HUES48 (cell line): Measurements from ENCODE around the gene POU2F1.

Source experiments
- H3K27ac ChIP-seq: one replicate; pipeline ENCODE4 v1.7.0; 2013; ENCODE audit warnings: low read depth, low read length, inconsistent platforms
- H3K27me3 ChIP-seq: 2 replicates; pipeline ENCODE4 v1.6.1; 2013; ENCODE audit warnings: mild to moderate bottlenecking, low read length; ENCODE audit not compliant: control insufficient read depth, insufficient read depth
- H3K36me3 ChIP-seq: 2 replicates; pipeline ENCODE4 v1.6.1; 2013; ENCODE audit warnings: low read length; ENCODE audit not compliant: control insufficient read depth, insufficient read depth
- H3K4me1 ChIP-seq: 2 replicates; pipeline ENCODE4 v1.6.1; 2013; ENCODE audit warnings: mild to moderate bottlenecking, low read length; ENCODE audit not compliant: control insufficient read depth, insufficient read depth
- H3K4me3 ChIP-seq: 2 replicates; pipeline ENCODE4 v1.5.1; 2013; ENCODE audit warnings: mild to moderate bottlenecking, low read depth, low read length
- H3K9ac ChIP-seq: 2 replicates; pipeline ENCODE4 v1.6.1; 2013; ENCODE audit warnings: mild to moderate bottlenecking, low read depth, low read length, moderate library complexity
- H3K9me3 ChIP-seq: 2 replicates; pipeline ENCODE4 v1.6.1; 2013; ENCODE audit warnings: low read length; ENCODE audit not compliant: control insufficient read depth, insufficient read depth

Gene POU2F1

GRCh38 chr1:167423684-167424619, 203.3 kb downstream of the POU2F1 start:
- no peak overlapping the region for H3K27ac ChIP-seq
- peaks cover 10% of the 10 kb centered on the region; the same call in 1 of the 2 replicates for H3K36me3 ChIP-seq
- H3K27me3 ChIP-seq, result no peaks in the 10 kb centered on the region

GRCh38 chr1:167425482-167425881, 204.8 kb downstream of the POU2F1 start:
- H3K9ac ChIP-seq, result no peak overlapping the region

More at GRCh38 chr1:167423684-167424619, 203.3 kb downstream of the POU2F1 start:
- H3K4me3 ChIP-seq, result no peak overlapping the region
- H3K4me1 ChIP-seq, result peaks cover 52% of the 10 kb centered on the region
- no peaks in the 10 kb centered on the region for H3K9me3 ChIP-seq
- H3K9ac ChIP-seq, result no peak overlapping the region

DNA sequence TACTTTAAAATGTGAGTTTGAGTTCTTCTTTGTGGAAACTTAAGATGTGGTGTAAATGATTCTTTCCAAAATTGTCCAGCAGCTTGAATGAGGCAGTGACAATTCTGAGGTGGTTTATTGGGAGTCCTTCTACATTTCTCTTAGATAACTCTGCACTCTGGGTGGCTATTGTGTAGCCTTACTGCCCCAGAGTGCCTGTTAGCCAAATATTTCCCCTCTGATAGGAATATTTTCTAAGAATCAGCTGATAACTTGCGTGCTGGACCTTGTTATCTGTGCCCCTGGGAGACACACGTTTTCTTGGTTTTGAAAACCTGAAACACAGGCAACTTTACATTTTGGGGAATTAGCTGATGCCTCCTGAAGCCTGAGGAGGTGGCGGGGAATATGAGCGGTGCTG, 206.0 kb downstream of the POU2F1 start:
- Histone ChIP-seq H3K9ac (no peak overlapping the region), H3K4me1 (peaks cover 76% of the 10 kb centered on the region), H3K36me3 (peaks cover 3% of the 10 kb centered on the region; the same call in 1 of the 2 replicates), H3K4me3 (no peak overlapping the region), H3K27ac (peak overlapping the region; percentile 42), H3K27me3 (no peaks in the 10 kb centered on the region), H3K9me3 (no peaks in the 10 kb centered on the region)

More at GRCh38 chr1:167425482-167425881, 204.8 kb downstream of the POU2F1 start:
- 0 out of 2 replicates have a peak overlapping the region, but pooled peaks have one; percentile 17 for H3K4me3 ChIP-seq
- peaks cover 3% of the 10 kb centered on the region; the same call in 1 of the 2 replicates for H3K36me3 ChIP-seq
- H3K27ac ChIP-seq, result peak overlapping the region; percentile 68
- no peaks in the 10 kb centered on the region for H3K27me3 ChIP-seq
- H3K4me1 ChIP-seq, result peaks cover 65% of the 10 kb centered on the region
- H3K9me3 ChIP-seq, result no peaks in the 10 kb centered on the region

DNA sequence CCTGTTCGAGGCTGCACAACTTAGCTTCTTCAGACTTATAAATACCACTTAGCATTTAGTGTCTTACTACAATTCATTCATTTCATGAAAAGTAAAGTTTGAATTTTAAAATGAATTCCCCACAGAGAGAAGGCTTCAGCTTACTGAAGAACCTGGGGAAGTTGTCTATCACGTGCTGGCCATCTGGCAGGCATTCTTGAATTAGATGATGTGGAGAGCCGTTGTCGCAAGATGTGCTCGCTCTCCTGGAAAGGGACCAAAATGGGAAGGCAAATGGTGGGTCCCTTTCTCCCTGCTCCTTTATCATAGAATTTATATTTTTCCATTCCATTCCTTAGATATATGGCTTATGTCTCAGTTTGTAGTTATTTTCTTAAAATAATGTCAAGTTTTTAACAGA, 207.2 kb downstream of the POU2F1 start:
- H3K4me1 ChIP-seq, result peaks cover 79% of the 10 kb centered on the region
- no peaks in the 10 kb centered on the region for H3K27me3 ChIP-seq
- H3K36me3 ChIP-seq, result no peaks in the 10 kb centered on the region
- H3K4me3 ChIP-seq, result no peak overlapping the region
- no peaks in the 10 kb centered on the region for H3K9me3 ChIP-seq
- no peak overlapping the region for H3K27ac ChIP-seq
- no peak overlapping the region for H3K9ac ChIP-seq

GRCh38 chr1:167428395-167428794, 207.7 kb downstream of the POU2F1 start:
- H3K4me1 ChIP-seq, result peaks cover 76% of the 10 kb centered on the region
- H3K27ac ChIP-seq, result no peak overlapping the region
- H3K27me3 ChIP-seq, result no peaks in the 10 kb centered on the region
- no peak overlapping the region for H3K9ac ChIP-seq
- no peaks in the 10 kb centered on the region for H3K36me3 ChIP-seq
- no peaks in the 10 kb centered on the region for H3K9me3 ChIP-seq
- no peak overlapping the region for H3K4me3 ChIP-seq

DNA sequence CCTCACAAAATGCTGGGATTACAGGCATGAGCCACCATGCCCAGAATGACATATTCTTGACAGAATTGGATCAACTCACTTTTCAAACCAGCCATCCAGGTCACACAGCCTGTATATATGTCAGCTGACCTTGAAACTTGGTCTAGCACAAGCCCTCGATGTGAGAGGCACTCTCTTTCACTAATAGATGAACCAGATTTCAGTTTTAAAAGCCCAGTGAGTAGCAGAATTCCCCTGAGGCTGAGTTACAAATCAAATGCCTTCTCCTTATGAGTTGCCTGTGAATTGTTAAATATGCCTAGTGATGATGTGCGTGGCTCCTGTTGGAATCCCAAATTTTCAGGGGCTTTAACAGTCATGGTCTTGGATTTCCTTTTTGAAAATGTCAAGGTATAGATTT, 208.9 kb downstream of the POU2F1 start:
- Histone ChIP-seq H3K27me3 (no peaks in the 10 kb centered on the region), H3K4me3 (no peak overlapping the region)

GRCh38 chr1:167430134-167430848, 209.6 kb downstream of the POU2F1 start:
- H3K36me3 ChIP-seq, result no peaks in the 10 kb centered on the region
- H3K27ac ChIP-seq, result peak overlapping the region; percentile 74
- H3K4me1 ChIP-seq, result peaks cover 58% of the 10 kb centered on the region
- H3K9me3 ChIP-seq, result no peaks in the 10 kb centered on the region
- H3K9ac ChIP-seq, result 0 out of 2 replicates have a peak overlapping the region, but pooled peaks have one; percentile 15
- H3K27me3 ChIP-seq, result no peaks in the 10 kb centered on the region
- H3K4me3 ChIP-seq, result peak overlapping the region; percentile 8; the same call in 1 of the 2 replicates

More for the DNA sequence above, 208.9 kb downstream of the POU2F1 start:
- H3K27ac ChIP-seq, result no peak overlapping the region
- no peaks in the 10 kb centered on the region for H3K36me3 ChIP-seq
- peaks cover 65% of the 10 kb centered on the region for H3K4me1 ChIP-seq
- no peak overlapping the region for H3K9ac ChIP-seq
- H3K9me3 ChIP-seq, result no peaks in the 10 kb centered on the region

DNA sequence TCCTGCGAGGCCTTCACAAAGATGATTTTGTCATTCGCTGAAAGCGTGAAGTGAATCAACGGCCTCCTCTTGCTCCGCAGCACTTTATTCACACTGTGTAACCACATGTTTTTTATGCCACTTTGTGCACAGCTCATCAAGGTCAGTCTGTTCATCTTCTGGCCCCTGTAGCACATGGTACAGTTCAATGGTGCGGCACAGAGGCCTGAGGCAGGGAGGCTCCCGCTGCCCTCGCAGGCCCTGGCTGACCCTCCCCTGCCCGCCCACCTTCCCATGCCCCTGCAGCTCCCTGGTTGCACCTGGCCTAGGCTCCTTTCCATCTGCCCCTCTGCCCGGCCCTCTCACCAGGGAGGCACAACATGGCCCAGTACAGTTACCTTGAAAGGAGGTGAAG, 210.2 kb downstream of the POU2F1 start:
- H3K9ac ChIP-seq, result 0 out of 2 replicates have a peak overlapping the region, but pooled peaks have one; percentile 15
- no peaks in the 10 kb centered on the region for H3K27me3 ChIP-seq
- peaks cover 52% of the 10 kb centered on the region for H3K4me1 ChIP-seq
- peak overlapping the region; percentile 74 for H3K27ac ChIP-seq
- no peak overlapping the region for H3K4me3 ChIP-seq
- H3K9me3 ChIP-seq, result no peaks in the 10 kb centered on the region
- H3K36me3 ChIP-seq, result no peaks in the 10 kb centered on the region

DNA sequence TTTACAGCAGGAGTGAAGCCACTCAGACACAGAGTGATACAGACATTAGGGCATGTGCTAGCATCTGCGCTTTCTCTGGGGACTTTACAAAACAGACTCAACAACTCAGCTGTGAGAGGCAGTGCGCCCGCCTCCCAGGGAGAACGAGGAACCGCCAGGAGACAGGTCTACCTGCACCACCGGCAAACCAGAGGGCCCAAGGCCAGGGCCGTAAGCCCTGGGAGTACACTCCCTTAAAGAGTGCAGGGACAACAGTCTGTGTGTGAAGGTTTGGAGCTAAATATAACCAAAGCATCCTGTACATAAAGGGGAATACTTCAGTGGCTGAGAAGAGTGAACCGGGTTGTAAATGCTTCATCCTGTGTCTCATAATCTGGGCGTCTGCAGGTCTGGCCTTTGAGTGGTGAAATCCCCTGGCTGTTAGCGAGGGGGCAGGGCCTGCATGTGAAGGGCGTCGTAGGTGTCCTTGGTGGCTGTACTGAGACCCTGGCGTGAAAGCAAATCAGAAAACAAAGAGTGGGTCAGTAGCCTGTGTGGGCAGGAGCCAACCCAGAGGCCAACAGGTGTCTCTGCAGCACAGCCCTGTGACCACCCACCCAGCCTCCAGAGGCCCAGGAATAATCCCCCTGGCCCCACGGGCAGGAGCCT, 210.7 kb downstream of the POU2F1 start:
- Histone ChIP-seq H3K4me3 (no peak overlapping the region), H3K27me3 (no peaks in the 10 kb centered on the region), H3K9ac (no peak overlapping the region), H3K36me3 (no peaks in the 10 kb centered on the region), H3K27ac (peak overlapping the region; percentile 74), H3K4me1 (peaks cover 47% of the 10 kb centered on the region), H3K9me3 (no peaks in the 10 kb centered on the region)

DNA sequence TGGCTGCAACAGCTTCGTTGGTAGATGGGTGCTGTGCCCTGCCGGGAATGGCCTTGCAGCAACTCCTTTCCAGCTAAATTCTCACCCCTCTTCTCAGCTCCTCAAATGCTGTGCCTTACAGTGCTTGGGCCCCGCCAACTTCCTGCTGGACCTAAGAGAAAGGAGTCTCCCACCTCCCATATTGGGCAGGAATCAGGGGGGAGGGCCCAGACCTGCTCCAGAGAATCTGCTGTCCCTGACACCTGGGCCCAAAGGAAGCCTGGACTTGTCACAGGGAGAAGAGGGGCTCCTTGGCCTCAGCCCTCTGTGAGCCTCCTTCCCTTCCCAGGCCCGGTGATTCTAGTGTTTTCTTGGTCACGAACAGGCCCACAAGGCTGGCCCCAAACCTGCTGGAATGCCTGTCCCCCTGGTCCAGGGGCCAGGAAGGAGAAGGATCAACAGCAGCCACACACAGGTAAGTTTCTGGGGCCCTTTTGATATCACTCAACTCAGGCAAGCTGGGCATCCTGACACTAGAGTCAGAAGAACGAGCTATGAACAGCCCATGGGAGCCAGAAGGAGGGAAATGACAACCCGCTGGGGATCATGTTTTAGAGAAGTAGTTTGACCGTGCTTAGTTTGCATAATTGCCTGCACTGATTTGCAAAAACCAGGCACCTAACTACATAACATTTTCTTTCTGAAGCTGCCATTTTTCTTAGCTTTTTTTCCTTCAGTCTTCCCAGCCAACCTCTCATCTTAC, 211.4 kb downstream of the POU2F1 start:
- Histone ChIP-seq H3K9me3 (no peaks in the 10 kb centered on the region), H3K9ac (no peak overlapping the region), H3K4me1 (peaks cover 40% of the 10 kb centered on the region), H3K27ac (no peak overlapping the region), H3K4me3 (no peak overlapping the region), H3K36me3 (no peaks in the 10 kb centered on the region), H3K27me3 (no peaks in the 10 kb centered on the region)
